Fibroblast of skin of left quadriceps (primary cell): ENCODE results near the gene CNBD2.
A peak's percentile ranks its signal among the peaks of the same experiment; 100 is the strongest.
"Not testable (repeated sequence)": the region's sequence is repeated elsewhere in the genome, so short reads cannot be mapped to it uniquely, and the experiment has no call there.

Experiments
- DNase-seq, 2 experiments: peaks; one replicate each; pipeline ENCODE4 v3.0.0-alpha.2; 2013; ENCODE audit warnings: low read depth in 2 of 2

The CNBD2 gene

GRCh38 chr20:35975576-35976373 is 7.4 kb downstream of the CNBD2 start:
- DNase-seq, result no peak

DNA sequence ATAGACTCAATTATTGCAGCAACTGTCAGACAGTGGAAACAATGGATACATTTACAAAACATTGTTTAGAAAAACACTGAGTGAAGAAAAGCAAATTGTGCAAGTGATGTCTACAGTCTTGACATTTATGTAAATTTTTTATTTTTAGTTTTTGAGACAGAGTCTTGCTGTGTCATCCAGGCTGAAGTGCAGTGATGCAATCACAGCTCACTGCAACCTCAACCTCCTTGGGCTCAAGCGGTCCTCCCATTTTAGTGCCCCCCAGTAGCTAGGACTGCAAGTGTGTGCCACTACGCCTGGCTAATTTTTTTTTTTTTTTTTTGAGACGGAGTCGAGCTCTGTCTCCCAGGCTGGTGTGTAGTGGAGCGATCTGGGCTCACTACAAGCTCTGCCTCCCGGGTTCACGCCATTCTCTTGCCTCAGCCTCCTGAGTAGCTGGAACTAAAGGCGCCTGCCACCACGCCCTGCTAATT is 9.7 kb downstream of the CNBD2 start:
- no peak for DNase-seq

DNA sequence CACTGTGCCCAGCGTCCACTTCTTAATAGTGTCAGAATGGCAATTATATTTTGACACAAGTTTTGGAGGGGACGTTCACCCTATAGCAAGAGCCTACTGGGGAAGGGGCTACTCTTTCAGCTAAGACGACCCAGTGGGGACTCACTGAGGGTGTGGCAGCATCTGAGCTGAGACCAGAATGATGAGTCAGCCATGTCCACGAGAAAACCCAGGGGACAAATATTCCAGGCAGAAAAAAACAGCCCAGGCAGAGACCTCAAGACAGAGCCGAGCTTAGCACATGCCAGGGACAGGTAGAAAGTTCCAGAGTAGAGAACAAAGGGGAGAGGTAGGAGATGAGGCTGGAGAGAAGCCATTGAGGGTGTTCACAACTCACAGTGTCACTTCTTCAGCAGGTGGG is 11.2 kb downstream of the CNBD2 start:
- no peak for DNase-seq

GRCh38 chr20:35981969-35982368 is 13.6 kb downstream of the CNBD2 start:
- no peak for DNase-seq

DNA sequence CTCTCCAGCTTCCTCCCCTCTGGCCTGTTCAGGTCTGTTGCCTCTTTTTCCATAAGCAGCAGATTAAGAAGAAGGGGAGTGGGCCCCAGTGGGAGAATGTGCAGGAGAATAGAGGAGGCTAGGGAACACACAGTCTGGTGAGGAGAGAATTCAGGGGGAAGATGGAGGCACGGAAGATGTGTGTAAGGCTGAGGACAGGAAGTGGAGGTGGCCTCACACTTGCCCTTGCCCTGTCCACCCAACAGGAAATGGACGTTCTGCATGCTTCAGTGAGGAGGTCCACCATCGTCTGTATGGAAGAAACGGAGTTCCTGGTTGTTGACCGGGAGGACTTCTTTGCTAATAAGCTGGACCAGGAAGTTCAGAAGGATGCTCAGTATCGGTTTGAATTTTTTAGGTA is 16.0 kb downstream of the CNBD2 start:
- no peak for DNase-seq

GRCh38 chr20:35985806-35986205 is 17.4 kb downstream of the CNBD2 start:
- DNase-seq, result no peak

- no peak for DNase-seq
Observed at GRCh38 chr20:35988910-35989463, 20.6 kb downstream of the CNBD2 start.

DNA sequence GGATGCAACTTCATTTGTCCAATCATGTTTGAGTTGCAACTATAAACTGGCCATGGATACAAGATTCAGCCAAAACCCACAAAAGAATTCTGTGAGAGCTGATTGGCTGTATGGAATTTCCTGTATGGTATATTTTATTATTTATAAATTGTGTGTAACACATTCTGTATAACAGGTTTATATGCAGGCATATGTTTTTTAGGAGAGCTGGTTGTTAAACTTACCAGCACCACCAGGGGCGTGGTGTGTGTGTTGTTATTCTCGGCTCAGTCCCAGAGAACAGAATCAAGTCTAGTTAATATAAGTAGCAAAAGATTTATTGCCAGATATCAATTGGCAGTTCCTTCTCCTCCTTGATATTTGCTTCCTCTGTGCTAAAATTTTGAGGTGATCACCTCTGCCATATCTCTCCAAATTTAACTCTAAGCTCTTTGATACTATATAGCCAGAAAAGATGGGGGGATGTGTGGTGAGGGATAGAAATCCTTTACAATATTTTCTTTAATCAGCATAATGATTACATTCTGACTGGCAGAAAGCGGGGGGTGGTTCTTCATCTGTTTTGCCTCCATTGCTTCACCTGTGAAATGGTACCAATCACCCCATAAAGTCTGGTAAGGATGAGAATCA is 22.9 kb downstream of the CNBD2 start:
- no peak for DNase-seq

GRCh38 chr20:35992713-35993335 is 24.4 kb downstream of the CNBD2 start:
- peak; percentile 32 for DNase-seq

DNA sequence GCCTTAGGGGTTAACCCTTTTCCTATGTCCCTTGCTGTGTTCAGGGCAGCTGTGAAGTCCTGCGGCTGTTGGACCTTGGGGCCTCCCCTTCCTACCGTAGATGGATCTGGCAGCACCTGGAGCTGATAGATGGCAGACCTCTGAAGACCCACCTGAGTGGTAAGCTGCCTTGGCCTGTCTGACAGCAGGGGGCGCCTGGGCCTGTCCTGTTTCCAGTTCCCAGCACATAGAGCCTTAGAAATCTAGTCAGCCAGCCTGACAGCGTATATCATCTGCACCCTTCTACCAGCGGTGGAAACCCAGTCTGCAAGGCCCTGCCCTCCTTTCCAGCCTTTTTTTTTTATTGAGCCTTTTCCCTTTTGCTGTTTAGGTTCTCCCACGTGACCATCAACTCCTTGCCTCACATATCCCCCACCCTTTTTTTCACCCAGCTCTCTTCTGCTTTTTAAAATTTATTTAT is 26.6 kb downstream of the CNBD2 start:
- peak; percentile 45 to 53 for DNase-seq

- DNase-seq, result not testable (repeated sequence)
Observed at GRCh38 chr20:35996492-35996891, 28.1 kb downstream of the CNBD2 start.

DNA sequence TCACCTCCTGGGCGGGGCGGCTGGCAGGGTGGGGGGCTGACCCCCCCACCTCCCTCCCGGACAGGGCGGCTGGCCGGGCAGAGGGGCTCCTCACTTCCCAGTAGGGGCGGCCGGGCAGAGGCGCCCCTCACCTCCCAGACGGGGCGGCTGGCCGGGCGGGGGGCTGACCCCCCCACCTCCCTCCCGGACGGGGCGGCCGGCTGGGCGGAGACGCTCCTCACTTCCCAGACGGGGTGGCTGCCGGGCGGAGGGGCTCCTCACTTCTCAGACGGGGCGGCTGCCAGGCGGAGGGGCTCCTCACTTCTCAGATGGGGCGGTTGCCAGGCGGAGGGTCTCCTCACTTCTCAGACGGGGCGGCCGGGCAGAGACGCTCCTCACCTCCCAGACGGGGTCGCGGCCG is 32.9 kb downstream of the CNBD2 start:
- not testable (repeated sequence) for DNase-seq

- DNase-seq, result no peak
Observed at GRCh38 chr20:36002855-36003254, 34.5 kb downstream of the CNBD2 start.

DNA sequence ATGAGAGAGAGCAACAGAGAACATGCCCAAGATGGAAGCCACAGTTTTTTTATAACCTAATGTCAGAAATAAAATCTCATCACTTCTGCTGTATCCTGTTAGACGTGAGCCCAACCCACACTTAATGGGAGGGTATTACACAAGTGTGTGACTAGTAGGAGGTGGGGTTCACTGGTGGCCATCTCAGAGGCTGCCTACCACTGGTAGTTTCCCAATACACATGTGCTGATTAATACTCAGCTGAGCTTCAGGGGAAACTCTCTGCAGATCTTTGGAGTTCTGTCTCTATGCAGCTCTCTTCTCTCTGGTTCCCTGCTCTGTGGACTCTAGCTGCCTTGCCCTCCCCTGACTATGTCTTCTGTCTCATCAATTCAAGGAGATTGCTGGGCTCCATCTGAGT is 35.7 kb downstream of the CNBD2 start:
- no peak for DNase-seq

- no peak for DNase-seq
Observed at GRCh38 chr20:36008461-36009035, 40.2 kb downstream of the CNBD2 start.

GRCh38 chr20:36010076-36010475 is 41.7 kb downstream of the CNBD2 start:
- DNase-seq, result no peak

GRCh38 chr20:36010825-36011224 is 42.4 kb downstream of the CNBD2 start:
- no peak for DNase-seq

GRCh38 chr20:36015806-36016403 is 47.5 kb downstream of the CNBD2 start:
- no peak for DNase-seq

DNA sequence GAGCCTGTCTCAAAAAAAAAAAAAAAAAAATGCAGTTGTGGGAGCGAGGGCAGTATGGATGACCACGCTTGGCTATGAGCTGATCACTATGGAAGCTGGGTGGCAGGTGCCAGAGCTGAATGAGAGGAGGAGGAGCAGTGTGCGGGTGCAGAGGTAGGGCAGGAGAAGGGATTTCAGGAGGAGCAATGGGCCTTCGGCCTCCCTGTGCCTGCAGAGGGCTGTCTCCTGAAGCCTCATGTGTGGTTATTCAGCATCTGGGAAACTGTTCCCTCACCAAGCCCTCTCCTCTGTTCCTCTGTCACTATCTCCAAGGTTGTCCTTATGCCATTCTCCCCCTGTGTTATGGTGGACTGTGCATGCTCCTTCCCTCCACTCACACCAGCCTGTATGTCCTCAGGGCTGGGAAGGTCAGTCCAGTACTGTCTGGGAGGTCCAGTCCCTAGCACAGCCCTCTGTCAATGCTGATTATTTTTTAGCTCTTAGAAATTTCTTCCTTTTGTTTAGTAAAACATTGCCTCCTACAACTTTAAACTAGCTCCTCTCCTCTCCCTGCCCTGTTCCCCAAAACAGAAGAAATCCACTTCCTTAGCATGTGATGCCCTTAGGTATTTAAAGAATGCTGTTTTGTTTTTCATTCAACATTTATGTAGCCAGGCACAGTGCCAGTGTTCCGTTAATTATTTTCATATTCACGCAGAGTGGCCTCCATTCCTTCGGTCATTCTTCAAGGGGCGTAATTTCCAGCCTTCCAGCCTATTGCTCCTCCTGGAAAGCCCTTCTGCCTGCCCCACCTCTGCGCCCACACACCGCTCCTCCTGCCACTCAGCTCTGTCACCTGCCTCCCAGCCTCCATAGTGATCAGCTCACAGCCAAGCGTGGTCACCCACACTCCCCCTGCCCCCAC is 48.9 kb downstream of the CNBD2 start:
- DNase-seq, result peak; percentile 77 to 80

DNA sequence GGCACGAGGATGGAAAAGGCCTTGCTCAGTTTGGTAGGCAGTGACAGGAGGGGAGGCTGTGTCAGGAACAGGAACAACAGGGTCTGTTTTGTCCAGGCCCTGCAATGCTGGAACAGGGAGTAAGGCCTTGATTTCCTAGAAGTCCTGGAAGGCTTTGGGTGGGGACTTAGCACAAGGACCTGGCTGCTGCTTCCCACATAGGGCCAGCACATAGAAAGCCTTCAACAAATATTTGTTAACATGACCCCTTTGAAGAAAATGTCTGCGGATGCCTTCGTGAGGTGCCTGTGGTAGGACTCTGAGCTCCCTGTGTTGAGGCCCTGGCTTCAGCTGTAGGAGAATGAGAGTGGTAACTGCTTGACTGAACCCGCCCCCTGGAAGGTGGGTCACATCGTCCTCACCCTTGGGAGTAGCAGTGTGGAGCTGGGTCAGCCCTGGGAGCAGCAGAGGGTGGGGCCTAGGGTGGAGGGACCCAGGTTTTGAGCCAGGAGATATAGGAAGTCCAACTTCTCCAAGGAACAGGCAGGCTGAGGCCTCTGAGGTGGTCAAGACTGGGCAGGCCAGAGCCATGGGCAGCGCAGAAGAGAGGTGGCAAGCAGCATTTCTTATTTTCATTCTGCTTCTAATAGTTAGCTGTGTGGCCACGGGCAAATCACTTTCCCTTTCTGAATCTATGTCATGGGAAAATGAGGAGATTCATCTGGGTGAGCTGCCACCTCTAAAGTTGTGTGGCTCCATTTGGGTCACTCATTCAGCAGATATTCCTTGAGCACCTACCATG is 50.0 kb downstream of the CNBD2 start:
- no peak for DNase-seq
